Naive thymus-derived CD8-positive, alpha-beta T cell (primary cell): Measurements from ENCODE around the gene ULK4. TPM values are rescaled to one million over a fixed set of nuclear protein-coding genes. Genes with fewer than 3 reads are reported as not detected.
"Not testable (repeated sequence)": the region's sequence is repeated elsewhere in the genome, so short reads cannot be mapped to it uniquely, and the experiment has no call there.

ENCODE experiments used
- ATAC-seq, 2 donors: fragments of 150-1000 bp; cut with Tn5 transposase in 1 of 2; sonication (Bioruptor Pico), chemical (Tn5 transposase) in 1 of 2; 1 replicate in 1 of 2; 2 replicates in 1 of 2; pipeline ENCODE4 v1.10.0; 2021; ENCODE audit warnings: mild to moderate bottlenecking in 2 of 2, moderate library complexity in 2 of 2
- POLR2A ChIA-PET: fragments of 350-600 bp; sonication (Branson Sonifier 250); formaldehyde crosslinking; loops from one replicate; lab custom pipeline; 2021; ENCODE audit warnings: antibody characterized with exemption; lab: Charles Lee
- DNase-seq, 10 donors: peaks; one replicate each; pipeline versions ENCODE4 v3.0.0 to v3.0.0-alpha.2; 2020 to 2022
- H3K27ac Mint-ChIP-seq, 10 donors: one replicate each; pipeline ENCODE4 v1.8.0; 2020 to 2022; ENCODE audit warnings: mild to moderate bottlenecking in 10 of 10, mixed read lengths in 10 of 10, moderate library complexity in 4 of 10, inconsistent platforms in 1 of 10
- H3K27me3 Mint-ChIP-seq, 5 donors: one replicate each; pipeline ENCODE4 v1.8.0; 2021 to 2022; ENCODE audit warnings: mixed read lengths in 5 of 5
- H3K36me3 Mint-ChIP-seq, 3 donors: one replicate each; pipeline ENCODE4 v1.8.0; 2020 to 2022; ENCODE audit warnings: mixed read lengths in 3 of 3, mild to moderate bottlenecking in 2 of 3, inconsistent platforms in 1 of 3
- H3K4me1 Mint-ChIP-seq, 4 donors: one replicate each; pipeline ENCODE4 v1.8.0; 2021 to 2022; ENCODE audit warnings: mixed read lengths in 4 of 4
- H3K4me3 Mint-ChIP-seq, 10 donors: one replicate each; pipeline ENCODE4 v1.8.0; 2020 to 2022; ENCODE audit warnings: mild to moderate bottlenecking in 10 of 10, mixed read lengths in 10 of 10, moderate library complexity in 6 of 10, inconsistent platforms in 1 of 10
- H3K9me3 Mint-ChIP-seq, 9 donors: one replicate each; pipeline ENCODE4 v1.8.0; 2020 to 2022; ENCODE audit warnings: mixed read lengths in 9 of 9, mild to moderate bottlenecking in 3 of 9, inconsistent platforms in 1 of 9, moderate library complexity in 1 of 9
- polyA plus RNA-seq, 3 donors: library from polyadenylated mRNA; unstranded; fragments of 300-500 nt; fragmentation: Illumina TruSeq; gene quantifications; one replicate each; pipeline ENCODE4 v1.2.3, GENCODE V29; 2021
- total RNA-seq, 8 experiments: library from RNA in 2 of 8; stranded (reverse) in 2 of 8; gene quantifications; one replicate each; pipeline ENCODE4 v1.2.3 and lab custom pipeline; 2021 to 2026

ULK4 gene
- total and polyA plus RNA-seq, 5 experiments from 2014 or later, result 6.6 to 16.8 (median 10.7) TPM

DNA sequence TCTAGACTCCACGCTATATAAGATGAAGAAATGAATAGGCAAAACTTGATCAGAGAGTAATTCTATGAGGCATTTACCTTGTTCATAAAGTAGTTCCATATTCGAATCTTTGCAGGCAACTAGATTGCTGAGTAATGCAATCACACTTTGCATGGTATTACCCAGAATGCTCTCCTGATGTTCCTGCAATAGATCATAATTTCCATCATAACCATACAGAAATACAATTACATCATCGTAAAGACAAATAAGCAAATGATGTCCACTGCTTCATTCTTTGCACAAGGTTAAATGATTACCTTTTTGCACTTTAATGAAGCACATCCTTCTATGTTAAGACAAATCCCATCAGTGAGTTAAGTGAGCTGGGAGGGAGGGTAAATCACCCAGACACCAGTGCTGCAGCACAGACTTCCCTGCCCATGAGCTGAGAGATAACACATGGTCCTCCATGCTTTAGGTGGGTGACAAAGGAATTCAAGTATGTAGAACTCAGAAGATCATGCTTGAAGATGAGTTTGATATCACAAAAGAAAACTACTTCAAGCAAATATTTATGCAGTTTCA is 395.9 kb downstream of the ULK4 start:
- POLR2A ChIA-PET, result no interaction called here
- DNase-seq (no peak), ATAC-seq (no peak)
- Mint-ChIP-seq H3K4me3 (no peak overlapping the region), H3K4me1 (no peaks in the 10 kb centered on the region), H3K36me3 (peaks cover 4 to 47% (median 7%) of the 10 kb centered on the region in 3 donors), H3K27ac (no peak overlapping the region), H3K9me3 (peaks cover 0 to 23% (median 11%) of the 10 kb centered on the region in 9 donors), H3K27me3 (no peaks in the 10 kb centered on the region)

DNA sequence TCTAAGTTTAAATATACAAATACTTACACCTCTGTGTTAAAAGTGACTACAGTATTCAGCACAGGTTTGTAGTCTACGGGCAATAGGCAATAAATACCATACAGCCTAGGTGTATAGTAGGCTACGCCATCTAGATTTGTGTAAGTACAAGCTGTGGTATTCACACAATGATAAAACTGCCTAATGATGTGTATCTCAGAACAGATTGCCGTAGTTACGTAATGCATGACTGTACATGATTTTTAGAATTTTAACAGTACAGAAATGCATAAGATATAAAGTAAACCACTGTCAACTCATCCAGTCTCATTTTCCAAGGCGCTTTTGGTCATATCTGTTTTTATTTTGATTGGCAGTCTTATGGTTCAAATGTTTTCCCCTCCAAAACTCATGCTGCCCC is 396.9 kb downstream of the ULK4 start:
- H3K27me3 Mint-ChIP-seq, result no peaks in the 10 kb centered on the region
- ATAC-seq (no peak), DNase-seq (no peak)
- peaks cover 4 to 47% (median 7%) of the 10 kb centered on the region in 3 donors for H3K36me3 Mint-ChIP-seq
- H3K9me3 Mint-ChIP-seq, result peaks cover 0 to 26% (median 11%) of the 10 kb centered on the region in 9 donors
- POLR2A ChIA-PET, result no interaction called here
- H3K27ac Mint-ChIP-seq, result no peak overlapping the region
- H3K4me3 Mint-ChIP-seq, result no peak overlapping the region
- H3K4me1 Mint-ChIP-seq, result no peaks in the 10 kb centered on the region

DNA sequence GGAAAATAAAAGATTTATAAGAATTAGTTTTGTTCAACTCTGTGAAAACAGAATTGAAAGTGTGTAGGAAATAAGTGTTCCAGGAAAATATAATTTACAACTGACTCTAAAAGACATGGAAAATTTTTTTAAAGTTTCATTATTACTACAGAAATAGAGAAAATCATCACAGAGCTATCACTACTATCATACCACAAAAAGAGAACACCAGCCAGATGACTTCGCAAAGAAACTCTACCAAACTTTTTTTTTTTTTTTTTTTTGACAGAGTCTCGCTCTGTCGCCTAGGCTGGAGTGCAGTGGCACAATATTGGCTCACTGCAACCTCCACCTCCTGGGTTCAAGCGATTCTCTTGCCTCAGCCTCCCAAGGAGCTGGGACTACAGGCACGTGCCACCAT is 405.7 kb downstream of the ULK4 start:
- POLR2A ChIA-PET, H3K27me3 Mint-ChIP-seq, H3K4me3 Mint-ChIP-seq, ATAC-seq, H3K27ac Mint-ChIP-seq, DNase-seq, H3K4me1 Mint-ChIP-seq: not testable (repeated sequence)
- peaks cover 3 to 45% (median 24%) of the 10 kb centered on the region in 9 donors for H3K9me3 Mint-ChIP-seq
- peaks cover 0 to 24% (median 21%) of the 10 kb centered on the region in 3 donors for H3K36me3 Mint-ChIP-seq

DNA sequence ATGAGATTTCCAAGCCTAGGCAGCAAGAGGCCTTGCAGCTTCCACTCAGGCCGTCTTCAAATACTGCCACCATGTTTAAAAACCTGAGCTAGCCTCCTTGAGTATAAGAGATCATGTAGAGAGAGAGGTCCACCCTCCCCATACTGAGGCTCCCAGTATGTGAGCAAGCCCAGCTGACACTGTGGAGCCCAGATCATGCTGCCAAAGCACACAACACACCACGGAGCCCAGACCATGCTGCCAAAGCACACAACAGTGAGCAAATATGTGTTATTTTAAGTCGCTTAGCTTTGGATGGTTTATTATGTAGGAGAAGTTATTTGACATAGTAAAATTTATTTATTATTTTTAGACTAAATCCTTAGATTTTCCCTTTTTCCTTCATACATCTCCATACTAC is 428.9 kb downstream of the ULK4 start:
- POLR2A ChIA-PET, result no interaction called here
- Mint-ChIP-seq H3K4me3 (no peak overlapping the region), H3K9me3 (peaks cover 0 to 15% (median 0%) of the 10 kb centered on the region in 9 donors), H3K27ac (no peak overlapping the region), H3K4me1 (no peaks in the 10 kb centered on the region), H3K27me3 (no peaks in the 10 kb centered on the region), H3K36me3 (peaks cover 0 to 2% (median 0%) of the 10 kb centered on the region in 3 donors)
- ATAC-seq (no peak), DNase-seq (no peak)

DNA sequence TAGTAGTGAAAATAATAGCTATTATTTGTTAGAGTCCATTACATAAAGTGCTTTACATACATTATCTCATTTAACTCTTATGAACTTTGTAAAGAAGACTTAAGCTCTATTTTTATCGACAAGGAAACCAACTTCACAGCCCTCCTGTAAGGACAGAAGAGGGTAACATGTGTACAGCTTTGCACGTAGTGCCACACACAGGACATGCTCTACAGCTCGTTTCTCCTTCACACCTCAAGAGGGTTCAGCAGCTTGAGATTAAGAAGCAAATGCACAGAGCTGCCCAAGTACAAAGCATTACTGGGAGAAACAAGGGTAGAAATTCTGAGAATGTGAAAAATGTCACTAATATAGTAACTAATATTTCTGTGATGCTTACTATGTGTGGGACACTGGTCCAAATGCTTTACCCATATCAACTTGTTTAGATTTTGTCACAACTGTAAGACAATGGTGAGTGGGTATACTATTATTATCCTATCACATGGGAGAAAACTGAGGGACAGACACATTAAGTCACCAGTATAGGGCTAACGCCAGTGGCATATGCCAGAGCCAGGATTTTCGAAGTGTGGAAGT is 434.8 kb downstream of the ULK4 start:
- POLR2A ChIA-PET, result no interaction called here
- no peak for DNase-seq
- no peak overlapping the region for H3K27ac Mint-ChIP-seq
- peaks cover 0 to 1% (median 0%) of the 10 kb centered on the region in 9 donors for H3K9me3 Mint-ChIP-seq
- H3K4me3 Mint-ChIP-seq, result no peak overlapping the region
- H3K27me3 Mint-ChIP-seq, result no peaks in the 10 kb centered on the region
- peaks cover 0 to 7% (median under 1%) of the 10 kb centered on the region in 4 donors for H3K4me1 Mint-ChIP-seq
- ATAC-seq, result no peak
- peaks cover 0 to 2% (median 0%) of the 10 kb centered on the region in 3 donors for H3K36me3 Mint-ChIP-seq

DNA sequence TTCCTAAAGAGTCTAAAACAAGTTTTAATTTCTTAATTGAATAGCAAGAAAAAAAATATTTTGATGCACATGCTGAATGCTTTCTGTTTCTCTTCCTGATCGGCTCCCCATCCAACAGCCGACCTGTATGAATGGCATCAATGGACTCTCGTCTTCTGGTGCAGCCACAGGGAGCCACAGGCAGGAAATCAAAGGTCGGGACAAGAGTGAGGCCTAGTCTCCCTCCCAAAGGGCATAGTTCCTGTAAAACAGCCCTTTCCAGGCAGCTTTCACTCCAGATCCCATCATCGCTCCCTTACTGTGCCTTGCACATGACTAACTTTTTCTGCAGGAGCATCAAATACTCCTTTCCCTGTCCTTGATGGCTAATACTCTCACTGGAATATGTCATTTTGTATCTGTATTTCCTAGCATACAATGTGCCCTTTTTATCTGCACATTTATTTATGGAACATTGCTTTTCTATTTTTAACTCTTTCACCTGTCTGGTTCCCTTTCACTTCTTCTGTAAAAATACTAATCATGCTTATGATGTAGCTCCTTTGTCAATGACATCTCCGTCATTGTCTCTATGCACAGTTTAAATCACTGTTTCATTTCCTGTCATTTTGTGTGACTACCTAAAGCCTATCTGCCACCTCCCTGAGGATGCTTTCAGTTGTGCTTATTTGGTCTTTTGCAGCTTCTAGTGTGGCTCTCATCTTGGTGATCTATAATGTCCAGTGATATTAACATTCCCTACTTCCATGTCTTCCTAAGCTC is 436.4 kb downstream of the ULK4 start:
- H3K4me1 Mint-ChIP-seq, result peaks cover 0 to 7% (median under 1%) of the 10 kb centered on the region in 4 donors
- H3K27me3 Mint-ChIP-seq, result no peaks in the 10 kb centered on the region
- H3K36me3 Mint-ChIP-seq, result peaks cover 0 to 2% (median 0%) of the 10 kb centered on the region in 3 donors
- POLR2A ChIA-PET, result no interaction called here
- H3K9me3 Mint-ChIP-seq, result peaks cover 0 to 1% (median 0%) of the 10 kb centered on the region in 9 donors
- DNase-seq, result no peak
- H3K27ac Mint-ChIP-seq, result no peak overlapping the region
- no peak for ATAC-seq
- no peak overlapping the region for H3K4me3 Mint-ChIP-seq

DNA sequence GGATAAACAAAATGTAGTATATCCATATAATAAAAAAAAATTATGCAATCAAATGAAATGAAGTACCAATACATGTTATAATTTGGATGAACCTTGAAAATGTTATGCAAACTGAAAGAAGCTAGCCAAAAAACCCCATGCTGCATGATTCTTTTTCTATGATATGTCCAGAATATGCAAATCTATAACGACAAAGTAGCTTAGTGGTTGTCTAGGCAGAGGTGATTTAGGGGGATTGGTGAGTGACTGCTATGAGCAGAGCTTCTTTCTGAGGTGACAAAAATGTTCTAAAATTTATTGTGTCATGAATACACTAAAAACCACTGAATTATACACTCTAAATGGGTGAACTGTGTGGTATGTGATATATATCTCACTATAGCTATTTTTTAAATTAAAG is 438.0 kb downstream of the ULK4 start:
- H3K4me3 Mint-ChIP-seq, result no peak overlapping the region
- H3K27me3 Mint-ChIP-seq, result no peaks in the 10 kb centered on the region
- H3K4me1 Mint-ChIP-seq, result peaks cover 0 to 7% (median under 1%) of the 10 kb centered on the region in 4 donors
- POLR2A ChIA-PET, result no interaction called here
- H3K27ac Mint-ChIP-seq, result no peak overlapping the region
- H3K9me3 Mint-ChIP-seq, result peaks cover 0 to 1% (median 0%) of the 10 kb centered on the region in 9 donors
- DNase-seq, result no peak
- H3K36me3 Mint-ChIP-seq, result peaks cover 0 to 3% (median 0%) of the 10 kb centered on the region in 3 donors
- ATAC-seq, result no peak

DNA sequence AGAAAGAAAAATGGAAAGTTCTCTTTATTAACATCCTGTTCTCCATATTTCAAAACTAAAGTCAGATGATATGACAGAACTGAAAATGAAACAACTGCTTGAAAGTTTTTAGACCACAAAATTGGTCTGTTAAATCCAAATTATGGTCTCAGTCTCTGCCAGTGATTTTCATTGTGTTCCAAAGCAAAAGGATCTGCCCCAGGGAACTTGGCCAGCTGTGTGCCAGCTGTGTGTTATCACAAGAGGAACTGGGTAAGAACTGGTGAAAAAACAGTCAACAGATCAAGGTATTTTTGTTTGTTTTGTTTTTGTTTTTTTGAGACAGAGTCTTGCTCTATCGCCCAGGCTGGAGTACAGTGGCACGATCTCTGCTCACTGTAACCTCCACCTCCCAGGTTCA is 439.3 kb downstream of the ULK4 start:
- POLR2A ChIA-PET, result no interaction called here
- no peaks in the 10 kb centered on the region for H3K27me3 Mint-ChIP-seq
- no peak overlapping the region for H3K4me3 Mint-ChIP-seq
- no peak for DNase-seq
- peaks cover 0 to 7% (median under 1%) of the 10 kb centered on the region in 4 donors for H3K4me1 Mint-ChIP-seq
- H3K36me3 Mint-ChIP-seq, result peaks cover 0 to 3% (median 0%) of the 10 kb centered on the region in 3 donors
- H3K9me3 Mint-ChIP-seq, result peaks cover 0 to 1% (median 0%) of the 10 kb centered on the region in 9 donors
- H3K27ac Mint-ChIP-seq, result no peak overlapping the region
- ATAC-seq, result no peak

DNA sequence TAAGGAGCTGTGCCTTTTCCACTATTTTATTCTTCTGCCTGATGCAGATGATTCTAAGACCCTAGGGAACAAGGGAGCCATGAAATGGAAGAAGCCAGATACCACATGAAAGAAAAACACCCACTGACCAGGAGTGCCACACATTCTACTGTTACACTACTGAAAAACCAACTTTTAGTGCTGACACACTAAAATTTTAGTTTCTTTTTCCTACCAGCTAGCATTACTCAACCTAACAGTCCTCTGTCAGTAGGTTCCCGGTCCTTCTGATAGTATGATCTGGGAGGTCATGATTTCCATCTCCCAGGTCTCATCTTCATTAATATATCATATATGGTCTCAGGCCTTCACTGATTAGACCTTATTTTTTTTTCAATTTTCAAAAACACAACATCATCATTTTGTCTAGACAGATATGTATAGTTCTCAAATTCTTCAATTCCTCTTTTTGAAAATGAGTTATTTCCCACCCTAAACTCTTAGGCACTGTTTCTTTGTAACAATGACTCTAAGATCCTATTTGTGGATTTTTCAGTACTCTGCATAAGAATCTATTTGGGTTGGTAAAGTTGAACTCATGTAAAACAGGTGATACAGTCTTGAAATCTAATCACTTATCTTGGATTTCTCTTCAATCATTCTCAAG is 440.8 kb downstream of the ULK4 start:
- DNase-seq (no peak), ATAC-seq (no peak)
- Mint-ChIP-seq H3K27me3 (no peaks in the 10 kb centered on the region), H3K36me3 (peaks cover 0 to 5% (median 0%) of the 10 kb centered on the region in 3 donors), H3K9me3 (peaks cover 0 to 10% (median 3%) of the 10 kb centered on the region in 9 donors), H3K27ac (no peak overlapping the region), H3K4me1 (peaks cover 0 to 7% (median under 1%) of the 10 kb centered on the region in 4 donors), H3K4me3 (no peak overlapping the region)
- POLR2A ChIA-PET, result no interaction called here

DNA sequence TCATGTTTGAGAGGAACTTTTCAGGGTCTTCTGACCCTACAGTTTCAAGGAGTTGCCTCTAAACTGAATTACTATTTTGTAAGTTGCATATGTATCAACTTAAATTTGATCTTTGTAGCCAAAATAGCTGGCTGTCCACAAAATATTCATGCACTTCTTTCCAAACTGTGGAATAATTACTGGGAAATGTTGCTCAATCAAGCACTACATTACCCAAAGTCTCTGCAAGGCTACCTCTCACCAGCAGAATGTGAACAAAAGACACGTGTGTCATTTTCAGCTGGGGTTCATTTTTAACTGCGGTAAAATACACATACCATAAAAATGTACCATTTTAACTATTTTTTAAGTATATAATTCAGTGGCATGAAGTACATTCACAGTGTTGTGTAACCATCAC is 442.2 kb downstream of the ULK4 start:
- no peaks in the 10 kb centered on the region for H3K27me3 Mint-ChIP-seq
- POLR2A ChIA-PET, result no interaction called here
- peaks cover 0 to 21% (median 6%) of the 10 kb centered on the region in 9 donors for H3K9me3 Mint-ChIP-seq
- peaks cover 2 to 11% (median 4%) of the 10 kb centered on the region in 3 donors for H3K36me3 Mint-ChIP-seq
- no peak for ATAC-seq
- H3K4me1 Mint-ChIP-seq, result peaks cover 0 to 7% (median under 1%) of the 10 kb centered on the region in 4 donors
- no peak overlapping the region for H3K27ac Mint-ChIP-seq
- no peak for DNase-seq
- no peak overlapping the region for H3K4me3 Mint-ChIP-seq

DNA sequence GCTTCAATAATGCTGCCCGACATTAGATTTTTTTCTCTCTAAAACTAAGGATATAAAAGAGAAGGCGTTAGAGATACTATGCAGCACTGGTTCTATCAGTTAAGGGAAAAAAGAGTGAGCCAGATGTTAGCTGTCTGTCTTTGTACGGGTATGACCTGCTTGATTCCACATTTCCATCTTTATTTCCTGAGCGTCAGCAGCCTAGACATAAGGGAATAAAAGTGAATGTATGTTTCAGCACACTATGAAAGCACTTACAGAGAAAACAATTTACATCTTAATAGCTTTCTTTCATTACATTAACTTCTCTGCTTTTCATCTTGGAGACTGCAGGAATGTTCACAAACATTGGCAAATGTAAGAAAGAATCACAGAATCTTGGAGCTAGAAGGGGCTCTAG is 443.3 kb downstream of the ULK4 start:
- H3K27me3 Mint-ChIP-seq, result no peaks in the 10 kb centered on the region
- DNase-seq (no peak), ATAC-seq (no peak)
- peaks cover 0 to 21% (median 10%) of the 10 kb centered on the region in 9 donors for H3K9me3 Mint-ChIP-seq
- H3K4me1 Mint-ChIP-seq, result peaks cover 0 to 7% (median 0%) of the 10 kb centered on the region in 4 donors
- POLR2A ChIA-PET, result no interaction called here
- no peak overlapping the region for H3K4me3 Mint-ChIP-seq
- peak overlapping the region in 1 of 10 donors; percentile 58 for H3K27ac Mint-ChIP-seq
- H3K36me3 Mint-ChIP-seq, result peaks cover 2 to 19% (median 12%) of the 10 kb centered on the region in 3 donors

DNA sequence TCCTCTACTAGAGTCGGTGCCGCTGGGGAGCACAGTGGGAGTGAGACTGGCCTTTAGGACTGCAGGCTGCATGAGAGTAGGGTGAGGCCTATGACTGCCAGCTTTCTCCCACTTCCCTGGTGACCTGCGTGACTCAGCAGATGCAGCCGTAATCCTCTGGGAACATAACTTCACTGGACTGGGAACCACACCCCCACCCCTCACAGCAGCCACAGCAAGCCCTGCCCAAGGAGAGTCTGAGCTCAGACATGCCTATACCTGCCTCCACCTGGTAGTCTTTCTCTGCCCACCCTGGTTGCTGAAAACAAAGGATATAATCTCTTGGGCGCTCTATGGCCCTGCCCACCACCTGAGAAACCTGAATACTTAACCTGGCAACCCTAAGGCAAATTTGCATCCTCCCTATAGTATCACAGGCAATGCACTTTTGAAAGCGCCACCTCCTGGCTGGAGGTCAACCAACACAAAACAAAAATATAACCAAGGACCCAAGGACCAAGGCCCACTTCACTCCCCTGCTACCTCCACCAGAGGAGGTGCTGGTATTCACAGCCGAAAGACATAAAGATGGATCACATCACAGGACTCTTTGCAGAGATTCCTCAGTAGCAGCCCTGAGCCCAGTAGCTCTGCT is 453.7 kb downstream of the ULK4 start:
- no peak overlapping the region for H3K4me3 Mint-ChIP-seq
- peaks cover 12 to 48% (median 43%) of the 10 kb centered on the region in 3 donors for H3K36me3 Mint-ChIP-seq
- POLR2A ChIA-PET, result no interaction called here
- no peaks in the 10 kb centered on the region for H3K4me1 Mint-ChIP-seq
- peaks cover 10 to 56% (median 49%) of the 10 kb centered on the region in 9 donors for H3K9me3 Mint-ChIP-seq
- no peak for DNase-seq
- no peaks in the 10 kb centered on the region for H3K27me3 Mint-ChIP-seq
- peak overlapping the region in 1 of 10 donors; percentile 10 for H3K27ac Mint-ChIP-seq
- ATAC-seq, result no peak
